Superior temporal gyrus (tissue), 1 donor: ENCODE results near the gene ZSCAN2.

Experiments used
- DNase-seq: peaks from one replicate; pipeline ENCODE4 v3.0.0-alpha.2; 2016; ENCODE audit errors: extremely low spot score

ZSCAN2 gene

DNA sequence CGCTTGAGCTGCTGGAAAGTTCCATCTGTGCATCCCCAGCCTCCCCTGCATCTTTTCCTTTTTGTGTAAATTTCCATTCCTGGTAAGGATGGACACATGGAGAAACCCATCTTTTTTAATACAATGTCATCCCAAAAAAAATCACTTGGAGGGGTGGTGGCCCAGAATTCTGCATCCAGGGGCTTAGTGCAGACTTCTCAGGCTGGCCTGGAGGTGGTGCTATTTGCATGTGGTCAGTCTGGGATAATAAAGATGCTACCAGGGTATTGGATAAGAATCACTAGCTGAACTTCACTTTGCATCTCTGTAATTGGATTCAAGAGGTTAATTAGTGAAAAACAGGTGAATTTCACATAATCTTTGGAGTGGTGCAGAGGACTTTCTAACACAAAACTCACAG lies 1.8 kb upstream of the ZSCAN2 start:
- peak; percentile 70 for DNase-seq

DNA sequence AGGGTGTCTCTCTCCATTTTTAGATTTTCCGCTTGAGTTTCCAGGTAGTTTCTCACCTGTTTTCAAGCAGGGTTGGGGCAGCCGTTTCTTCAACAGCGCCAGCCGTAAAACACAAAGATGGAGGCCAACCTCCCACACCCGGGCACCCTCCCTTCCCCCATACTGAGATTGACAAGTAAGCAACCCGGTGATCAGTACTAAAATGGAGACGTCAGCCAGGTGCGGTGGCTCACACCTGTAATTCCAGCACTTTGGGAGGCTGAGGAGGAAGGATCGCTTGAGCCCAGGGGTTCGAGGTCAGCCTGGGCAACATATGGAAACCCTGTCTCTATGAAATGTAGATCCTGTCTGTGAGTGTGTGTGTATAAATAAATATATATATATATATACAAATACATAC lies 903 bp upstream of the ZSCAN2 start:
- DNase-seq: no peak

GRCh38 chr15:84600331-84600686 lies 500 bp upstream of the ZSCAN2 start:
- DNase-seq: no peak

GRCh38 chr15:84601555-84601838 lies 688 bp downstream of the ZSCAN2 start:
- no peak for DNase-seq

- DNase-seq: no peak
Measured at GRCh38 chr15:84603630-84604379, 3.0 kb downstream of the ZSCAN2 start.

DNA sequence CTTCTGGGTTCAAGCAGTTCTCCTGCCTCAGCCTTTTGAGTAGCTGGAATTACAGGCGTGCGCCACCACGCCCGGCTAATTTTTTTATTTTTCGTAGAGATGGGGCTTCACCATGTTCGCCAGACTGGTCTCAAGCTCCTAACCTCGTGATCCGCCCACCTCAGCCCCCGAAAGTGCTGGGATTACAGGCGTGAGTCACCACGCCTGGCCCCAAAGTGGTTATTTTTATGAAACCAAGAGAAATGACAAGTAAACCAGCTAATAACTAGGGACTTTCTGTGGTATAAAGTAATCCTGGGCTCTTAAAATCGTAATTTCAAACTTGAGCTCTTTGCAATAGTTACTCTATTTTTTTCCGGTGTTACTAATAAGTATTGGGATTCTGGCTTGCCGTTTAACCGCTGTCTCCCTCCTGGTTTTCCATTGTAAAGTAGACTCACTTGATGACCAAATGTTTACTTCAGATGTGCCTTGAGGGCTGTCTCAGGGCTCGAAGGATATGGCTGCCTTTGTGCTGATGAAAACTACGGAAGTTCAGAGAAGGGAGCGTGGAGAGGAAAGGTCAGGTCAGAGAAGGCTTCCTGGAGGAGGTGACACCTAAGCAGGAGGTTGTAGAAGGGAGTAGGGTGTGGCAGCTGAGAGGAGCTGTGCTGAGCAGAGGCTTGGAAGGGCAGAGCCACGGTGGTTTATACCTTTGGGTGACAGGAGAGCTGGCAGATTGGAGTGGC lies 4.2 kb downstream of the ZSCAN2 start:
- DNase-seq: no peak

DNA sequence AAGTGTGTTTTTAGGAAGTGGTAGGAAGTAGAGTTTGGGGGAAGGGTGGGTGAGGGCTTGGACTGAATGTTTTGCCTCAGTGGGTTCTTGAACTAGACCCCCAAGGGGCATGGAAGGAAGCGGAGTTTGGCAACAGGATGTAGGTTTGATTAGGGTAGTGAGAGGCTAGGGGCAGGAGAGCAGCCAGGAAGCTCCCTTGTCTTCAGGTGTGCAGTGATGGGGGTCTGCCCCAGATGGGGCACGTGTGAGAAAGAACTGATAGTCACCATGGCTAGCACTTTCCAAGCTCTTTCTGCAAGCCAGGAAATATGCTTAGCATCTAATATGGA lies 4.7 kb downstream of the ZSCAN2 start:
- DNase-seq: no peak

DNA sequence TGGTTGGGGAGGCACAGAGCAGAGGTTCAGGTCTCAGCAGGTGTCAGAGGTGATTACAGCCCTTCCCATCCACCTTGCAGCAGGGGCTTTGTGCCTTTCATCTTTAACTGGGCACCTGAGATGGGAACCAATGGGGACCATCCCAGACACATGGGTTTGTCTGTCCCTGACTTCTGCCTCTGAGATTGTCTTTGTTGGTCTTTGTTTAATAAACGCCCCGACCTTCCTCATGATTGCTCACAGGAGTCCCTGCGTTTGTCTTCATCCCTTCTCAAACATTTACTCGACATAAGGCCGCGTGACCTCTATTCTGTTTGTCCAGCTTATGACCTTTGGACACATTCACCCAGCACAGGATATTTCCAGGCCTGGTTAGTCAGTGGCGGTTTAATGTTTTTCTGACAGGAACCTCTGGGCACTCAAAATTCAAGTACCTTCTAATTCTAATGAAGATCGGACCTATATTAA lies 5.9 kb downstream of the ZSCAN2 start:
- no peak for DNase-seq

- no peak for DNase-seq
Measured at GRCh38 chr15:84608707-84609284, 8.0 kb downstream of the ZSCAN2 start.

DNA sequence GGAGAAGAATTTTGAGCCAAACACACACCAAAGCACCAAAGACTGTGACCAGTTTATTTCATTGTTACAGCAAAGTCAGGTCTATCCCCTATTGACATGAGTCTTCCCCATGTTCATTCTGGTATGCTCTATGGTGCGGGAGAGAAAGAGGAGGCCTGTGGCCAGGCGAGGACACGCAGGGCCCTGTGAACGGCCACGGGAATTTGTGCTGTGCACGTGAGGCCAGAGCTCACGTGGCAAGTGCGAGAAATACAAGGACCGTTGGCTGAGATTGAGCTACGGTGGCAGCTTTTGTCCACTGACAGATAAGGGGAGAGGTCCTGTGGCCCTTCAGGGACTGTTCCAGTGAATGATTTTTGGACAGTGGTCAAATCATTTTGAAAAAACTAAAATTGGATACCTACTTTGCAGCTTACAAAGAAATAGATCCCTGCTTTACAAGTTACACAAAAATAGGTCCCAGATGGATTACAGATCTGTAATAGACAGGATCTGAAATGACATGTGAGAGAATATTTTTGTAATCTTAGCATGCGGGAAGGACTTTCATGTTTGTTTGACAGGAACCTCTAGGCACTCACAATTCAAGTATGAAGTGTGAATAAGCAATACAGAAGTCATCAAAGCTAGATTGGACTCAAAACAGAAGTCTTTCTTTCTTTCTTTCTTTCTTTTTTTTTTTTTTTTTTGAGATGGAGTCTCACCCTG lies 9.2 kb downstream of the ZSCAN2 start:
- no peak for DNase-seq

GRCh38 chr15:84611631-84612030 lies 10.8 kb downstream of the ZSCAN2 start:
- DNase-seq: no peak

- DNase-seq: no peak
Measured at GRCh38 chr15:84616235-84616634, 15.4 kb downstream of the ZSCAN2 start.

- DNase-seq: no peak
Measured at GRCh38 chr15:84620626-84621025, 19.8 kb downstream of the ZSCAN2 start.

DNA sequence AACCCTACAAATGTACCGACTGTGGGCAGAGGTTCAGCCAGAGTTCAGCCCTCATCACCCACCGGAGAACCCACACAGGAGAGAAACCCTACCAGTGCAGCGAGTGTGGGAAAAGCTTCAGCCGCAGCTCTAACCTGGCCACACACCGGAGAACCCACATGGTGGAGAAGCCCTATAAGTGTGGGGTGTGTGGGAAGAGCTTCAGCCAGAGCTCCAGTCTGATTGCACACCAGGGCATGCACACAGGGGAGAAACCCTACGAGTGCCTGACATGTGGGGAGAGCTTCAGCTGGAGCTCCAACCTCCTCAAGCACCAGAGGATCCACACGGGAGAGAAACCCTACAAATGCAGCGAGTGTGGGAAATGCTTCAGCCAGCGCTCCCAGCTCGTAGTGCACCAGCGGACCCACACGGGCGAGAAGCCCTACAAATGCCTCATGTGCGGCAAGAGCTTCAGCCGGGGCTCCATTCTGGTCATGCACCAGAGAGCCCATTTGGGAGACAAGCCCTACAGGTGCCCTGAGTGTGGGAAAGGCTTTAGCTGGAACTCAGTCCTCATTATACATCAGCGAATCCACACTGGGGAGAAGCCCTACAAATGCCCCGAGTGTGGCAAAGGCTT lies 20.7 kb downstream of the ZSCAN2 start:
- DNase-seq: no peak

DNA sequence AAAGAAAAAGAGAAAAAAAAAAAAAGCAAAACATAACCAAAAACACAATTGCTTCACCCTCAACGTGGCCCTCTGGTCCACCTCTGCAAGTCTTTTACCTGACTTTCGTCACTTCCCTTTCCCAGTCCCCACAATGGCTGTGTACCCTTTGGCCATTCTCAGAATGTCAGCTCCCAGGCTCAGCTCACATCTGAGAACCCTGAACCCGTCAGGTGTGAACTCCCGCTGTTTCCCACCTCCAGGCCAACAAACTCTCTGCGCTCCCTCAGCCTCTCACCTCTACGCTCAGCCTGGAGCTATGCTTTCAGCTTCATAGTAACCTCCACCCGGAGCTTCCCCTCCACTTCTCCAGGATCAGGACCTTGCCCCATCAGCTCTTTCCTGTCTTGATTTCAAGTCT lies 23.6 kb downstream of the ZSCAN2 start:
- no peak for DNase-seq

GRCh38 chr15:84625123-84625522 lies 24.3 kb downstream of the ZSCAN2 start:
- no peak for DNase-seq

- DNase-seq: no peak
Measured at GRCh38 chr15:84629033-84629432, 28.2 kb downstream of the ZSCAN2 start.

GRCh38 chr15:84631706-84632272 lies 31.0 kb downstream of the ZSCAN2 start:
- DNase-seq: no peak

GRCh38 chr15:84633311-84634227 lies 32.8 kb downstream of the ZSCAN2 start:
- DNase-seq: peak; percentile 76

DNA sequence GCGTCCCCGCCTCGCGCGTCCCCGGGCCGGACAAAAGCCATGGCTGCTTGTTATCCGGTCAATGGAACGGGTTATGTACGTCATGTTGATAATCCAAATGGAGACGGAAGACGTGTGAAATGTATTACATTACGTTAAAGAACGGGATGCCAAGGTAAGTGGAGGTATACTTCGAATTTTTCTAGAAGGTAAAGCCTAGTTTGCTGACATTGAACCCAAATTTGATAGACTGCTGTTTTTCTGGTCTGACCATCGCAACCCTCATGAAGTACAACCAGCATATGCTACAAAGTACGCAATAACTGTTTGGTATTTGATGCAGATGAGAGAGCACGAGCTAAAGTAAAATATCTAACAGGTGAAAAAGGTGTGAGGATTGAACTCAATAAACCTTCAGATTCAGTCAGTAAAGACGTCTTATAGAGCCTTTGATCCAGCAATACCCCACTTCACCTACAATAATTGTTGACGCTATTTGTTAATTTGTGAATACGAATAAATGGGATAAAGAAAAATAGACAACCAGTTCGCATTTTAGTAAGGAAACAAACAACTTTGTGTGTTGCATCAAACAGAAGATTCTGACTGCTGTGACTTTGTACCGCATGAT lies 33.5 kb downstream of the ZSCAN2 start:
- DNase-seq: no peak
